HG03045 (cell line): ENCODE results near the gene ABHD12B.

ENCODE experiments used
- ATAC-seq: cut with Tn5 transposase; IDR thresholded peaks from one replicate; pipeline ENCODE4 v1.9.1; 2021; ENCODE audit warnings: mild to moderate bottlenecking, moderate library complexity; ENCODE audit not compliant: unreplicated experiment

The ABHD12B gene

GRCh38 chr14:50839048-50839447, 32.8 kb upstream of the ABHD12B start:
- no peak for ATAC-seq

DNA sequence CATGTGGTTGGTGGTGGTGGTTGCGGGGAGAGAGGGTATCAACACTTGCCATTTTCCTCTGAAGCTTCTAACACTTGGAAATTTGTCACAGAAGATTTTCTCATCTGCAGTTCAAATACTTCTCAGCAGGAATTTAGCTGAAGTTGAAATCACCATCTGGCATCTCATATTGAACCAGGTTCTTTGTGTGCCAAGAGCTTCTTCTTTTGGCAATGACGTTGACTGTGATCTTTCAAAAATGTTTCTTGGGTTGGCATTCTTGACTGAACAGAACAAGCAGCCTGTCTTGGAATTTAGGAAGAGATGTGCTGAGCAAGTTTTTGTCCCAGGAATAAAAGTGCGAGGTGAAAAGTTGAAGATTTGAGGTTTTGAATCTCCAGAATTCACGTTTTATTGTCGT, 32.2 kb upstream of the ABHD12B start:
- no peak for ATAC-seq

DNA sequence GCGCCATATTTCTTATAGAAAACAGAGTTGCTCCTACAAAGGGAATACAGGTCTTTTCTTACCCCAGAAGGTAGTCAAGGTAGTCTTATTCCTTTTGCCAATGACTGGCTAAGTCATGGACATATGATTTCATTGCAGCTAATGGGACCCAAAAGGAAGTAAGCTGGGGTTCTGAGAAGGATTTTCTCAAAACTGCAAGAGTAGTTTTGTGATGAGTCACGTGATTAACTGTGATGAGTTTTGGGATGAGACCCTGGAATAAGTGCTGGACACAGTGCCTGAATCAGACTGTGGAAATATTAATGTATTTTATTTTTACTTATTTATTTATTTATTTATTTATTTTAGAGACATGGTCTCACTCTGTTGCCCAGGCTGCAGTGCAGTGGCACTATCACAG, 27.5 kb upstream of the ABHD12B start:
- ATAC-seq, result no peak

DNA sequence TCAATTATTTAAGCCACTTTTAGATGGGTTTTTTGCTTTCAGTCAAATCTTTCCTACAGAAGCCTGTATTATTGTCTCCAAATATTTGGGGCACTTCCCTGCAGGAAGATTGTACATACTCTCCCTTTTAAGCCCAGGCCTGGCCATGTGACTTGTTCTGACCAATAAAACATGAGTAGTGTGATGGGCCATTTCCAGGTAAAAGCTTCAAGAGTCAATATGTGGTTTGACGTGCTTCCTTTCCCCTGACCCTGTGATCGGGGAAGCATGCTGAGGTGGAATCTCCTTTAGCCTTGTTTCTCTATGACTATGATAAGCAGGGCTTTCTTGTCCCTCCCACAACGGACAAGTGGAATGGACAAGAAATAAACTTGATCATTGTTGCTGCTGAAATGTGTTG, 26.7 kb upstream of the ABHD12B start:
- no peak for ATAC-seq

DNA sequence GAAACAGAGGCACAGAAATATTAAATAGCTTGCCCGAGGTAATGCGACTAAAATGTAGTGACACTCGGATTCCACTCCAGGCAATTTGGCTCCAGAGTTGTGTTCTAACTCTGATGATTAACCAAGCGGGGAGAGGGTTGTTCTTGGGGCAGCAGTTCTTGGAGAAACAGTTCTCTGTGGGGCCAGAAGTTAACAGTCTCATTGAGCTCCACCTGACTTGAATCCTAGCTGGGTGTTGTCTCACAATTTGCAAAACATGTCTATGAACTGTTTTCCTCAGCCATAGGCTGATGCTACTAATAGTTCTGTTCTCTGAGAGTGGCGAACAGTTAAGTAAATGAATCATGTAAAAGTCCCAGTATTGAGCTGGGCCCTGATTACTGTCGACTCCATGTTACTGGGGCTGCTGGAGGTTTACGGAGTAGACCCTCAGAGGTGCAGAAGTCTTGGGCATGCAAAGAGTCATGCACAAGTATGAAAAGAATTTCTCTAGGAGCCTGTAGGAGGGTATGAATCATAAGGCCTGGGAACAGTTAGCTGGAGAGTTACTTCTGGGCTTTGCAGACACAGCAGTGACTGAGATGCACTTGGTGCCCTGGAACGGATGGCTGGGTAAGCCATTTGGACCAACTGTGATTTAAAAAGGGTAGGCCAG, 25.5 kb upstream of the ABHD12B start:
- no peak for ATAC-seq

- ATAC-seq, result no peak
Observed at GRCh38 chr14:50853891-50854290, 18.0 kb upstream of the ABHD12B start.

DNA sequence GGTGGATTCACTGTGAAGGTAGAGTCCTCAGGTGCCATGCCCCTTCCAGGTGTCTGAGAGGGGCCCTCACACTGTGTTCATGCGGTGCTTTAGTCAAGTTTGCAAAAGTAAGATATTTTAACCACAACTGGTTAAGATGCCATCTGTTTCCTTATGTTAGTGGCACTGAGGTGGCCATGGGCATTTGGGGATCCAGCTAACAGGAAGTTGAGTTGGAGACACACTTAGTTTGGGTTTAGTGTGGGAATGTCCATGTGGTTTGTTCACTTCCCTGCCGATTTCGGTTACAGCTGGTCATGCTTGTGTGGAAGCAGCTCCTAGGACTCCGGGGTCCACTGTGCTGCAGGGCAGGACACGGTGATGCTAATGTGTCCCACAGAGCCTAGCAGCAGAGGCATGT, 17.3 kb upstream of the ABHD12B start:
- ATAC-seq, result no peak

DNA sequence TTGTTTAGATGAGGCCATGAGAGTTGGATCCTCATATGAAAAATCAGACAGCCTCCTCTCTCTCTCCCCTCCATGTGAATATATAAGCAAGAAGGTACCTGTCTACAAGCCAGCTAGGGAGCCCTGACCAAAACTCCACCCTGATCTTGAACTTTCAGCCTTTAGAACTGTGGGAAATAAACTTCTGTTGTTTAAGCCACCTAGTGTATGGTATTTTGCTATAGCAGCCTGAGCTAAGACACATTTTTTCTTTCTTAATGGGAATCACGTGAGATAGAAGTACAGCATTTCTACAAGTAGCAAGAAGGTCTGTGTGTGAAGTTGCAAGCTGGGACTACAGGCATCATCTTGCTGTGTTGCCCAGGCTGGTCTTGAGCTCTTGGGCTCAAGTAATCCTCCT, 16.3 kb upstream of the ABHD12B start:
- ATAC-seq, result no peak

DNA sequence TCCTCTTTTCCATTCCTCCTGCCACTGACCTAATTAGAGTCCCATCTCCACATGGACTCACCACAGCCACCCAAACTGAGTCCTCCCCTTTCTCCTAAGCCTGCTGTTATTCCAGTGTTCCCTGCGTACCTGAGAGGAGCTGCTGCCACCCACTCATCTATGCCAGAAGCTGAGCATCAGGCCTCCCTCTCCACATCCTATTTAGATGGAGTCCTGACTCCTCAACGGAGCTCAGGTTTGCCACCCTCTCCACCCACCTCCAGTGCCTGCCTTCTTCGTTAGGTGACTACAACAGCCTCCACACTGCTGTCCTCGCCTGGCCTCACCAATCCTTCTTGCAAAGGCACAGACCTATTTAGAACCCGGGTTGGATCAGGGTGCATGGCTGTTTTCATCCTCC, 15.2 kb upstream of the ABHD12B start:
- ATAC-seq, result no peak

DNA sequence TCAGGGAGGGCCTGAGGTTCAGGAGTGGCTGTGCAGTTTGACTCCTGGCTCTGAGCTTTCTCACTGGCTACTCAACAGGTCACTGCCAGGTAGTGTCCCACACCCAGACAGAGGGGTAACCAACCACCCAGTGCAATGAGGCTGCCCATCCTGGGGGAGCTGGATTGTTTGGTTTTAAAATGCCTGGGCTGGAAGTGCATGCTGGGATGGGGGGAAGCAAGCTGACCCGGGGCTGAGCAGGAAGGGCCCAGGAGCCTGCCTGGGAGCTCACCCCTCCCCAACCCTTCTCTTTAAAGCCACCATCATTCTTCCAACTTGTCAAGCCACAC, 12.6 kb upstream of the ABHD12B start:
- no peak for ATAC-seq

DNA sequence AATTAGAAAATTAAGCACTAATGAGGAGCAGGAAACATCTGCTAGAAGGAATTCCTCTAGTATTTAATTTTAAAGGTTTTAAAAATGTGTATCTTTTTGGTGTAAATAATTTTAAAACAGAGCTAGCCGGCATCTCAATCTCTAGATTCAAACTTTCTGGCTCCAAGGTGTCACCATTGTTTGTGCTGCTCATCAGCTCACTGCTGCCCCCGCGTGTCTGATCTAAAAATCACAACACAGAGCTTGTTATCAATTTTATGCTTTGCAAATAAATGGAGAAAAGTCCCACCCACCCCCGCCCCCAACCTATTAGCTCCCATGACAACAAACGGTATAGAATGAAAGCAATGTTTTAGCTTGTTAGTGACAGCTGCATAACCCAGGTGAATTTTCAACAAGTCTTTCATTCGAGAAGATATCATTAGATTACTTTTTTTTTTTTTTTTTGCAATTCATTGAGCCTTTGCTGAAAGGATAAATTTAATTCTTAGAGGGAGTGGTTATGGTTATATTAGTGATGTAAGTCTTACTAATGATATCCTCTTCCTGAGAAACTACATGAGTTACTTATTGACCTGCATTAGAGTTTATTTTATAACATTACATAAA, 11.3 kb upstream of the ABHD12B start:
- ATAC-seq, result no peak

DNA sequence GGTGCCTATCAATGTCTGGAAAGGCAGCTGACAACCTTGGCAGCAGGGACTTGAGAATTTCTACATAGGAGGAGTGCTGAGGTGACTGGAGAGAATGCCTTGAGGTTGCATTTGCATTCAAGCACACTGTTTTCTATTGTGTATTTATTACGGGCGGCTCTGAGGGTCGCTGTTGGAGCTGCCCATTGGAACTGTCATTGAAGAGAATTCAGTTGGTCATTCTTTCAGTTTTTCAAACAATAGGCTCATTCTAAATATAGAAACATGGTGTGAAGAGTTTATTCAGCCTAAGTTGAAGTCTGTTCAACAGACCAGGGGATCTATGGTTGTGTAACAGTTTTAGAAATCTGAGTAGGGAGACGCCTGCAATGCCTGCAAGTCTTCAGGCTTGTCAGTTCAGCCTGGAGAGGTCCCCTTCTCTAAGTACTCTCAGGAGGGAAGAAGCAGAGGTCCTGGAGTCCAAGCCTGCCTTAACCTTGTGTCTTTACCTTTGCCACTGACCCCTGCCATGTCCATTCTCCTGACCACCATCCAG, 9.8 kb upstream of the ABHD12B start:
- no peak for ATAC-seq

- ATAC-seq, result no peak
Observed at GRCh38 chr14:50864237-50864636, 7.6 kb upstream of the ABHD12B start.

GRCh38 chr14:50864946-50865345, 6.9 kb upstream of the ABHD12B start:
- no peak for ATAC-seq

- ATAC-seq, result no peak
Observed at GRCh38 chr14:50865391-50866076, 6.3 kb upstream of the ABHD12B start.

DNA sequence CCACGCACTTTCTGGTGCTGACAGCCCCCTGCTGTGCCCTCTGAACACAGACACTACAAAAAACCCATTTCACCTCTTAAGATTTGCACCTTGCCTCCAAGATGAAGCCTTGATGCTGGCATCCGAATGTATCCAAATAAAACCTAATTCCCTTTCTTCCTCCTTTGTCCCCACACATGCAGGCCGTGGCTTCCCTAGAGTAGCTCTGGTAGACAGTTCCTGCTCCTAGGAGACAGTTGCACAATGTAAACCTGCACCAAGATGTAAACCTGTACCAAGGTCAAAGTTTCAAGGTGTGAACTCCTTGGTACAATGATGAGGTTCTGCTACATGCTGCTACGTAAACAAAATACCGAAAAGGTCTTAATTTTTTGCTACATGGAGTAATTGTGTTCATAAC, 625 bp upstream of the ABHD12B start:
- no peak for ATAC-seq

- ATAC-seq, result no peak
Observed at GRCh38 chr14:50874757-50875156, 2.9 kb downstream of the ABHD12B start.

- ATAC-seq, result peak; percentile 89
Observed at GRCh38 chr14:50875359-50876070, 3.7 kb downstream of the ABHD12B start.

GRCh38 chr14:50882932-50883826, 11.3 kb downstream of the ABHD12B start:
- ATAC-seq, result no peak

DNA sequence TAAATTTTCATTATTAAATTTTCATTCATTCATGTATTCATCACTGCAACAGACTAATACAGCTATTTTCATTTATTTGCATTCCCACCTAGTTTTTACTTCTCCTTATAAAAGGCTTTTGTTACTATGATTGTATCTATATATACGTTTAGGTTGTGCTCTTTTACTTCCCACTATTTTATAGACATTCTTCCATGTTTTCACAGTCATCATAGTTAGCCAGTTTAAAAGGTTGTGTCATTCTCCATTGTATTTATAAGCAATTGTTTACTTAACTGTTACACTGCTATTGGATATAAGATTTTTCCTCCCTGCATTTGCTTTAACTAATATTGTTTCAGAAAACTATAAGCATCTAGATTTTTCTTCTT, 12.0 kb downstream of the ABHD12B start:
- no peak for ATAC-seq

DNA sequence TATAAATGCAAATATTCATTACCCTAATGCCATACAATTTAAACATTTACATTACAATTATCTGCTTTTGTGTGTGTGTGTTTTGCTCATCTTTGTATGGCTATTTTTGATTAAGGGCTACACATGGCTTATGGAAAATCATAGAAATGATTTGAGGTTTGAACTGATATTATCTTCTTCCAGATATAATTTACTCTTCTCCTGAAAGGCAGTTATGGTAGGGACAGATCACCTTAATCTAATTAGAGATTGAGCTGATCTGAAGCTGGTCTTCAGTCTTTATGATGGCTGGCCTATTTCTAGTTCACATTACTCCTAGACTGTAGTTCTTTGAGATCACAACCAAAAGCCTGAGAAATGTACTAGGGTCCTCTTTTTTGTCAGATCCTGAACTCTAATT, 15.6 kb downstream of the ABHD12B start:
- ATAC-seq, result no peak
